ENCODE measurements around the gene VWF. TPM values are rescaled to one million over a fixed set of nuclear protein-coding genes. Genes with fewer than 3 reads are reported as not detected.
"Not testable (repeated sequence)": the region's sequence is repeated elsewhere in the genome, so short reads cannot be mapped to it uniquely, and the experiment has no call there.

Gene VWF
- total RNA-seq = 275 TPM
- long read RNA-seq, partial matches to known transcripts = 161 of 167 reads
- long read RNA-seq, other reads (novel, unspliced or antisense) = 6 of 167 reads

DNA sequence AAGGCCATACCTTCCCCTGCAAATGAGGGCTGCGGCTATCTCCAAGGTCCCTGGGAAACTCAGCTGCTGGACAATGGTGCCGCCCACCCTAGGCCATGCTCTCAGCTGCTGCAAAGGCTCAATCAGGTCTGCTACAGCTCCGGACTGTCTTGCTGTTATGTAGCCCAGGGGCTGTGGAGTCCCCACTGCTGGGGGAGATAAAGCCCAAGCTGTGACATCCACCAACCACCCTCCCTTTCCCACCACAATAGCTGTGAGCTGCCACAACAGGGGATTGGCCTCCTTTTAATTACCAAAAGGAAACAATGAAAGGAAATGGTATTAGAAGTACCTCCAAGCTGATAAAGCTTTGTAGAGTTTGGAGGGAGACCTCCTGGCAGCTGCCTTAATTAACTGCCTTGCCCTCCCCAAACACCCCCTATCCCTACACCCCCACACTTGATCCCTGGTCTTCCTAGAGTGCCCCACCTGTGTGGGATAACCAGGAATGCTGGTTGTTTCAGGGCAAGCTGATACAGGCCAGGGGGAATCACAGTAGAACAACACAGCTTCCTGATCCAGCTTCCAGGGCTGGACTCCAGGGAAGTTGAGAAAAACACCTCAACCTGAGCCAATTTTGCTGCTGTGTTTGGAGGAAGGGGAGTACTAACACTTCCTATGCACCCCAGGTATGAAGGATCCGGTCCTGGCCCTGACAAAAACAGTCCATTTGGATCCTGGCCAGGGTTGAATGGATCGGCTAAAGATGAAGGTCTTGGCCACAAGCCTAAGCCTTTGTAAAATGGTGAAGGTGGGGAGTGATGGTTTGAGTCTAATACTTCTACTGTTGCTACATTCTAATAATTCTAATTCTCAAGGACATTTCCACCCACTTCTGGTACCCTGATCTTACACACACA is at the start of gene VWF:
VWF (minus strand) TSS at position 260 of the 899 bp plus-strand sequence. CDS start 1,474 bp downstream, outside the sequence.
- DNase-seq (no peak), ATAC-seq (peak; percentile 65)
- intact Hi-C loops (cut with micrococcal nuclease) = no loop called here

DNA sequence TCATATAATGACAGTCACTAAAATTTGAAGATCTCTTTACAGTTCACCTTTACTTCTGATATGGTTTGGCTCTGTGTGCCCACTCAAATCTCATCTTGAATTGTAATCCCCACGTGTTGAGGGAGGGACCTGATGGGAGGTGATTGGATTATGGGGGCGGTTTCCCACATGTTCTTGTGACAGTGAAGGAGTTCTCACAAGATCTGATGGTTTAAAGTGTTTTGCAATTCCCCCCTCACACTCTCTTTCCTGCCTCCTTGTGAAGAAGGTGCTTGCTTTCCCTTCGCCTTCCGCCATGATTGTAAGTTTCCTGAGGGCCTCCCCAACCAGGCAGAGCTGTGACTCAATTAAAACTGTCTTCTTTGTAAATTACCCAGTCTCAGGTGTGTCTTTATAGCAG is 48.4 kb upstream of the VWF start:
- no peak for DNase-seq
- ATAC-seq = no peak
- intact Hi-C loops (cut with micrococcal nuclease) = no loop called here

DNA sequence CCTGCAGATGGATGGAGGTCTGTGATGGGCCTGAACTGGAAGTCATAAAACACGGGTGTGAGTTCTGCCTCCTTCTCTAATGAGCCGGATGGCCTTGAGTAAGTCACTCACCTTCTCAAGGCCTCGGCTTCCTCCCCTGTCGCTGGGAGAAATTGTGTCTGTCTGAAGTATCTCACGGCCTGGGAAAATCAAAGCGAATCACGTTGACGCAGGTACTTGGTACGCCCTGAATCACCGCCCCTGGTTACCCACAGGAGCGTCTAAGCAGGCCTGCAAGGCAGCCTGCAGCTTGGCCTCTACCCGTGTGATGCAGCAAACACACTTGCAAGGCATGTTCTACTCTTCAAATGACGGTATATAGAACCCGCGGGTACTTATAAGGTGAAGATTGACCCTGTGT is 47.6 kb upstream of the VWF start:
- intact Hi-C loops (cut with micrococcal nuclease) = no loop called here
- DNase-seq (no peak), ATAC-seq (no peak)

DNA sequence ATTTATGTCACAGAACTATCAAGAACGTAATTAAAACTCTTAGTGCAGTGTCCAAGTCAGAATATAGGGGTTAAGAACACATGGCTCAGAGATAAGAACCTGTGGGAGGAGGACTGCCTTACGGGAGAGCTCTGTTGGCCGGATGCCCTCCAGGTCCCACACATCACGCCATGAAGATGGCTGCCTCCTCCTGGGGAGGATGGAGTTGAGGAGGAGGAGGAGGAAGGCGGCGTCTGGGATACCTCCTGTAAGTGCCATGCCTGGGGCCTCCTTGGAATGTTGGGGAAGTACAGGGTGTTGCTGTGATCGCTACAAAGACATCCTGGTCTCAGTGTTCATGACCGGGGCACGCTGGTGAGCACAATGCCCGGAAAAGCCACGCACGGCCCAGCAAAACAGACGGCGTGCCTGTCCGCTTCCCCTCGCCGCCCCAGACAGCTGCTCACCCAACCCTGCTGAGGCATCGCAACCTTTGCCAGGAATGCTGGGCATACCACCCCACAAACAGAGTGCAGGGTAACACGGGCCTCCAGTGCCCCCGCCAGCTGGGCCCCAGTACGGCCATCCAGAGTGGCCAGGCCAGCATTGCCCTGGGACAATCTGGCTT is 47.0 kb upstream of the VWF start:
- ATAC-seq (peak; percentile 78), DNase-seq (peak; percentile 63)
- intact Hi-C loops (cut with micrococcal nuclease) = no loop called here

DNA sequence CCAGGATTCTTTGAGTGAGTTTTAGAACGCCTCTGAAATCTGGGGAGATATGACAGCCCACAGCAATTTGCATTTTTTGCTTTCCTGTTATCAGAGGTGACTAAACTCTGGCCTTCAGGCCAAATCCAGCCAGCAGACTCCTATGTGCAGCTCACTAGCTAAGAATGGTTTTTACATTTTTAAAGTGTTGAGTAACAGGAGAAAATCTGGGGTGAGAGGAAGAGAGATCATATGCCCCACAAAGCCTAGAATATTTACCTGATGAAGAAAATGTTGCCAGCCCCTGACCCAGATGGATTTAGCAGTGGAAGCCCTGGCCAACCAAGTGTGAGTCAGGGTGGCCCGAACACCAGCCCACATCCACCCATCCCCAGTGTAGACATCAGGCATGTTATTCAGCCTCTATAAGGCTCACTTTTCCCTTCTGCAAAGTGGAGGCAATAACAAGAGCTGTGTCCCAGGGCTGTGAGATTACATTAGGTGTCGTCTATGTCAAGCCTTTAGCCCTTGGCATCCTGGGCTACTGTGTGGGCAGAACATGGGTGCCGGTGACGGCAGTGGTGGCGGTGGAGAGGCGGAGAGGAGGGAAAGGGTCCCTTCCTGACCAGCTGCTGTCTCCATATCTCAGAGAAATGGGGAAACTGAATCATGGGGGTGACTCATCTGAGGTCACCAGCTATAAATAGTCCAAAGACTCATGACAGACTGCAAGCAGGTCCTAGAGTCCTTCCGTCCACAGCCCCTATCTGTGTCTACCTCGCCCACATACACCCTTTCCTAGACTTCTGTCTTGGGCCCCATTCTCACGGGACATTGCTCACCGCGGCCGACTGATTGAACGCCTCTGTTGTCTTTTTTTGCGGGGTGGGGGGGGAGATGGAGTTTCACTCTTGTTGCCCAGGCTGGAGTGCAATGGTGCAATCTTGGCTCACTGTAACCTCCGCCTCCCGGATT is 43.1 kb upstream of the VWF start:
- DNase-seq = no peak
- ATAC-seq = peak; percentile 80
- intact Hi-C loops (cut with micrococcal nuclease) = no loop called here

DNA sequence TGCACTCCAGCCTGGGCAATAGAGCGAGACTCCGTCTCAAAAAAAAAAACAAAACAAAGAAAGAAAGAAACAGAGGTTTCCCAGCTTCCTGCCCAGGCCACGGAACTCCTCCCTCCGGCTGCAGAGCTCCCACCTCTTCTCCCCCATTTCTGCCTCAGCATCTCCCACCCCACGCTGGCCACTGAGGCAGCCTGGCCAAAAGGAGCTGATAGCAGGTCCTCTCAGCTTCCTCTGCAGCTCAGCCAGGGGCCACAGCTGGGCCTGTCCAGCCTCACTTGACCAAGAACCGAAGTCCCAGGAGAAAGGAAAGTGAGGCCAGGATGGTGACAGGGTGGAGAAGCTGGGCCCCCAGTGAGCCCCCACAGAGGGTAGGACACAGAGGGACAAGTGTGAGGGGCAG is 42.3 kb upstream of the VWF start:
- intact Hi-C loops (cut with micrococcal nuclease) = no loop called here
- ATAC-seq (no peak), DNase-seq (no peak)

DNA sequence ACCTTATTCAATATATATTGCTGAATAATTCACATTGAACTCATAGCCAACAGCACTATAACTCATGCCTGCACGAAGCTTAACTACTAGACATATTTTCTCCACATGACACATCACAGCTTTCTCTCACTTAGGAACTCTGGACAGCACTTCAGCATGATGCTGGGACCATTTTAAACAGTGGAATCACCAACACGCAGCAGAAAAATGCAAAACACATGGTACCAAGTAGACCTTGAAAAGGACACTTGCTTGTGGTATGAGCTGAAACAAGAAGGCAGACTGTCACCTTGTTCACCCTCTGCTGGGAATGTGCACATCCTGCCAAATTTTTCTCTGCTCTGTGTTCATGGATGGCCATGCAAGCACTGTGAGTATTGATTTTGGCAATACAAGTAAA is 40.9 kb upstream of the VWF start:
- DNase-seq (no peak), ATAC-seq (no peak)
- intact Hi-C loops (cut with micrococcal nuclease) = no loop called here

DNA sequence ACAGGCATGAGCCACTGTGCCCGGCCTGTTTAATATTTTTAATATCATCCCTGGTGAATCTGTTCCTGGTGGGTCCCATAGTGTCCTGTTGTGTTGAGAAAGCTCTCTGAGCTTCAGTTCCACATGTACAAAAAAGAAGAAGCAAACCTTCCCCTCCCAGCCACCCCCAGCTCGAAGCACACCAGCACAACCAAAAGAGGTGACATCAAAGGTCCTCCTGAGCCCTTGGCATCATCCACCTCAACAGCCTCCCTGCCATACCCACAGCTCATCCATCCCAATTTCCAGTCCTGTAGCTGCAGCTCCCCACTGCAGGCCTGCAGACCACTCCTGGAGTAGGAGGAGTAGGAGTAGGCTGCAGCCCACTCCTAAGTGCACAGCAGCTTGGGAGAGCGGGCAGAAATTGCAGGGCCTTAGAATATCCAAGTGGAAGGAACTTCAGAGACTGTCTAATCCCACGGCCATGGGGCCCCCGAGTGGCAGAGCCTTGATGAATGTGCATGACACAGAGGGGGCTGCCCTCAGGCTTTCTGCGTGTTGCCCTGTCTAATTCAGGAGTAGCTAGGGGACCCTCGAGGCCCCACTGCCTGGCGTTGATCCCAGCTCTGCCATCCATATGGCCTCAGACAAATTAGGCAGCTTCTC is 39.1 kb upstream of the VWF start:
- ATAC-seq (no peak), DNase-seq (no peak)
- intact Hi-C loops (cut with micrococcal nuclease) = no loop called here

DNA sequence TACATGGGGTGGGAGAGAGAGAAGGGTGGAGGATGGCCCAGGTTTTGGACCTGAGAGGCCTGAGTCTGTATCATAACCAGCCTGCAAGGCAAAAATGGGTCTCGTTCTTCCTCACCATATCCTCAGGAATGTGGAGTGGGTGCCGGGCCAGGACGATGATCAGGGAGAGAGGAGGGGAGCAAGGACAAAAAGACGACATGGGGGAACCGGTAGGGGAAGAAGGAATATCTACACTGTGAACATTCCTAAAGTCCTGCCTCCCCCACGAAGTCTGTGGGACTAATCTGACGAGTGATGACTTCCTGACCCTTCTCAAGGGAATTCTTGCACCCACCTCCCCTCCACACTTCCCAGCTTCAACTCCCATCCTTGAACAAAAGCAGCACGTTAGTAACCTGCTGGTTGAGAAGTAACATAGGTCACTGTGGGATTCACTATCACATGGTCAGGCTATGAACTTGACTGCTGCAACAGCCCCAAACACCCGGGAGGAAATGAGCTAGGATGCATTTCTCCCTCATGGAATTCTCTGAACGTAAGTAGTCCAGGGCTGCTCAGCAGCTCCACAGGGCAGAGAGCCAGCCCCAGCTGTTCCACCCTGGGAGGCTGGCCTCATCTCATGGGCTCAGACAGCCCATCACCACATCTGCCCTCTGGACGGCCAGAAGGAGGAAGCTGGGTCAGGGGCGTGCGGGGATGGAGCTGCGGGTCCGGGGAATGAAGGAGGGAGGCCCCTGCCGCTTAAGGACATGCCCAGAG is 36.8 kb upstream of the VWF start:
- DNase-seq (peak; percentile 63), ATAC-seq (peak; percentile 75)
- intact Hi-C loops (cut with micrococcal nuclease) = no loop called here

DNA sequence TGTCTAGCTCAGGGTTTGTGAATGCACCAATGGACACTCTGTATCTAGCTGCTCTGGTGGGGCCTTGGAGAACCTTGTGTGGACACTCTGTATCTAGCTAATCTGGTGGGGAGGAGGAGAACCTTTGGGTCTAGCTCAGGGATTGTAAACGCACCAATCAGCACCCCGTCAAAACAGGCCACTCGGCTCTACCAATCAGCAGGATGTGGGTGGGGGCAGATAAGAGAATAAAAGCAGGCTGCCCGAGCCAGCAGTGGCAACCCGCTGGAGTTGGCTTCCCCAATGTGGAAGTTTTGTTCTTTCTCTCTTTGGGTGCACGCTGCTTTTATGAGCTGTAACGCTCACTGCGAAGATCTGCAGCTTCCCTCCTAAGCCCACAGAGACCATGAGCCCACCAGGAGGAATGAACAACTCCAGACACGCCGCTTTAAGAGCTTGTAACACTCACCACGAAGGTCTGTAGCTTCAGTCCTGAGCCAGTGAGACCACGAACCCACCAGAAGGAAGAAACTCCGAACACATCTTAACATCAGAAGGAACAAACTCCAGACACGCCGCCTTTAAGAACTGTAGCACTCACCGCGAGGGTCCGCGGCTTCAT is 35.7 kb upstream of the VWF start:
- ATAC-seq; intact Hi-C loops (cut with micrococcal nuclease); DNase-seq: not testable (repeated sequence)

DNA sequence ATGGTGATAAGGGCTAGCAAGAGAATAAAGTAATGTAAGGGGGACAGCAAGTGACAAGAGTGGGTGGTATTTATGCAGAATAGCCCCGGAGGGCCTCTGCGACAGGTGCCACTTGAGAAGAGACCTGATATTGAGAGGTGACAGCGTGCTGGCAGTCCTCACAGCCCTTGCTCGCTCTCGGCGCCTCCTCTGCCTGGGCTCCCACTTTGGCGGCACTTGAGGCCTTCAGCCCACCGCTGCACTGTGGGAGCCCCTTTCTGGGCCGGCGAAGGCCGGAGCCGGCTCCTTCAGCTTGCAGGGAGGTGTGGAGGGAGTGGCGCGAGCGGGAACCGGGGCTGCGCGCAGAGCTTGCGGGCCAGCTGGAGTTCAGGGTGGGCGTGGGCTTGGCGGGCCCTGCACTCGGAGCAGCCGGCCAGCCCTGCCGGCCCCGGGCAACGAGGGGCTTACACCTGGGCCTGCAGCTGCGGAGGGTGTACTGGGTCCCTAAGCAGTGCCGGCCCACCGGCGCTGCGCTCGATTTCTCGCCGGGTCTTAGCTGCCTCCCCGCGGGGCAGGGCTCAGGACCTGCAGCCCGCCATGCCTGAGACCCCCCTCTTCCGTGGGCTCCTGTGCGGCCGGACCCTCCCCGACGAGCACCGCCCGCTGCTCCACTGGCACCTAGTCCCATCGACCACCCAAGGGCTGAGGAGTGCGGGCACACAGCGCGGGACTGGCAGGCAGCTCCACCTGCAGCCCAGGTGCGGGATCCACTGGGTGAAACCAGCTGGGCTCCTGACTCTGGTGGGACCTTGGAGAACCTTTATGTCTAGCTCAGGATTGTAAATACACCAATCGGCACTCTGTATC is 34.9 kb upstream of the VWF start:
- ATAC-seq; DNase-seq; intact Hi-C loops (cut with micrococcal nuclease): not testable (repeated sequence)

DNA sequence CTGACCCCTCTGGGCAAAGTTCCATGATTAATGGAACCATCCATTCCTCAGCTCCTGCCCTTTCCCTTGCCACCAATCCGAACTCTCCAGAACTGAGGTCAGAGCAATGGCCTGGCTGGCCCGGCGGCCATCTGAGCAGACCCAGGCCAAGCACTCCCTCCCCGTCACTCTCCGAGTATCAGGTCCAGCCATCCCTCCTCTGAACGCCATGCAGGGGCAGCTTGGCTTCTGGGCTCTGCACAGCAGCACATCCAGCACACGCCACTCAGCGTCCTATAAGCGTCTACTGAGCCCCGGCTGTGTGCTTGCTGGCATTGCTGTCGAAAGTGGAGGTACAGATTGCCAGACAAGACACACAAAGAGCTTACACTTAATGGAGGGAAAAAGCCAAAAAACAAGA is 34.3 kb upstream of the VWF start:
- no peak for DNase-seq
- no peak for ATAC-seq
- intact Hi-C loops (cut with micrococcal nuclease) = no loop called here

DNA sequence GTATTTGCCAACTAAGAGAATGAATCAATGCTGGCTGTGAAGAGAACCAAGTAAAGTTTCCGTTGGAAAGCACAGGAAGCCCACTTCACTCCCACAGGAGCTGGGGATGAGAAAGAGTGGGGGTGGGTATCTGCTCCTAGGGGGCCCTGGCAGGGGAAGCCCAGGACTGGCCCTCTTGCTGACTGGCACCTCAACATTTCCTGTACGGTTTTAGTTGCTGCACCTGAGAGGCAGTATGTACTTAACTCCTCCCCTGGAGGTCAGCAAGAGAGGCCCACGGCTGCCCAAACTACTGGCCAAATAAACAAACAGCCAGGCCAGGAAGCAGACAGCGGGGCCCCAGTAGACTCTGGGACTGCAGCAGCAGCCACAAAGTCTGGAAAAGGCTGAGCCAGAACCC is 33.8 kb upstream of the VWF start:
- DNase-seq = no peak
- ATAC-seq = no peak
- intact Hi-C loops (cut with micrococcal nuclease) = no loop called here

DNA sequence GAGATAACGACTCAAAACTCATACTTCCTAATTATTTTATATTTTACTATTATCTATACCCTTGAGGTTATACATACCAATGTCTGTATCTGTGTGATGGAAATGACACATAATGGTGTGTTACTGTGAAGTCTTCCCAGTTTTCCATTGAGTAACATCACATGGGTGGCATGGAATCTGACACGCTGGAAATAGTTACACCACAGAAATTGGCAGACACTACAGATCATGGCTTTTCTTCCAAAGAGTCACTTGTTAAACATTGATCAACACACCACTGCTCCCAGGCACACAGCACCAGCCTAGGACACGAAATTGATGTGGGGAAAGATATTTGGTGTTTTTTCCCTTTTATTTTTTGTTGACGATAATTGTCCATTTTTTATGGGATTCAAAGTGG is 33.0 kb upstream of the VWF start:
- DNase-seq = no peak
- no peak for ATAC-seq
- intact Hi-C loops (cut with micrococcal nuclease) = no loop called here

DNA sequence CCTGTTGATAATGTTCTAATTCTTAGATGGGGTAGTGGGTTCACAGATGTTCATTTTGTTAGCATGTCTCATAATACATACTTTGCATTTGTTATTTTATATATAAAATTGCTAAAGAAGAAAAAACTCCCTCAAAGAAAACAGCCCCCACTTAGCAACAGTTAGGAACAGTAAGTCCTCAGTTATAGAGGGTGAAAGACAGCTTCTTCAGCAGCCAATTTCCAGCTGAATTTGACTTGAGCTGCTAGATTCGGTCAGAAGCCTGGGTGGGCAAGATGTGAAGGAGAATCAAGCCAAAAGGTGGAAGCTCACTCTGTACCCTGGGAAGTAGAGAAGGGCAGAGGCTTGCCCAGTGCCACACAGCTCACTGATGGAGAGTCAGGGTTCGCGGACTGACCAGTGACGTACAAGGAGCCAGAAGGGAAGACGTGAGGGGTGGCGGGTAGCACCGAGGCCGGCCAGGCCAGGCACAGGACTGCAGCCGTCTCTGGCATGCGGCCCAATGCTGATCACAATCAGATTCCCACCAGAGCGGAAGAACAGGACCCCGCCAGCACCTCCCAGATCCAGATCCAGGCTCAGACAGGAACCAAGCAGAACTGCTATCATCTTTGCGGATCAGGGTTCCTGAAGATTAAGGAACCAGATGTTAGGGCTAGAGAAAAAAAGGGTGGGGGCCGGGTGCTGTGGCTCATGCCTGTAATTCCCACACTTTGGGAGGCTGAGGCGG is 30.4 kb upstream of the VWF start:
- ATAC-seq (peak; percentile 91), DNase-seq (peak; percentile 80)
- intact Hi-C loops (cut with micrococcal nuclease) = no loop called here

DNA sequence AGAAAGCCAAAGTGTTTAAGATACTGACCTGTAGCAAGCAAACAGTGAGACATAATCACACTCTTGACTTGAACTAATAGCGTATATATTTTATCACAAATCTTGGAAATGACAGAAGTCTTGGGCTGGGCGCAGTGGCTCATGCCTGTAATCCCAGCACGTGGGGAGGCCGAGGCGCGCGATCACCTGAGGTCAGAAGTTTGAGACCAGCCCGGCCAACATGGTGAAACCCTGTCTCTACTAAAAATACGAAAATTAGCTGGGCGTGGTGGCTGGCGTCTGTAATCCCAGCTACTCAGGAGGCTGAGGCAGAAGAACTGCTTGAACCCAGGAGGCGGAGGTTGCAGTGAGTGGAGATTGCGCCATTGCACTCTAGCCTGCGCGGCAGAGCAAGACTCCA is 24.3 kb upstream of the VWF start:
- DNase-seq; ATAC-seq; intact Hi-C loops (cut with micrococcal nuclease): not testable (repeated sequence)
